Measurements from ENCODE around the gene NAA16. TPM values are rescaled to one million over a fixed set of nuclear protein-coding genes. Genes with fewer than 3 reads are reported as not detected.

The NAA16 gene
- total and polyA plus RNA-seq, 9 of the 15 experiments (the other 6 are each of a cell fraction or from before 2014, with no cell fraction given): 3.7 to 18.2 (median 12.0) TPM

GRCh38 chr13:41263261-41263971, 47.7 kb upstream of the NAA16 start, which contains the start of gene MTRF1 (continued):
- TF ChIP-seq FOXP4 (CRISPR knock-in tag; IDR thresholded peaks at IDR 0.05; ENCODE audit: borderline replicate concordance) (no peak), FIP1L1 (IDR thresholded peaks at IDR 0.05; ENCODE audit: low read depth, low read length, poor library complexity, severe bottlenecking) (no peak), ZNF398 (CRISPR knock-in tag; IDR thresholded peaks at IDR 0.05) (no peak), ZBTB5 (IDR thresholded peaks at IDR 0.05) (no peak), SIN3A (IDR thresholded peaks at IDR 0.05; ENCODE audit: borderline replicate concordance in 2 of 2, control insufficient read depth in 1 of 2, low read depth in 2 of 2, low read length in 2 of 2) (peak in 1 of 2 experiments; percentile 73; a peak in 2 of 4 replicates), DNMT1 (IDR thresholded peaks at IDR 0.05) (no peak), GMEB1 (CRISPR knock-in tag; IDR thresholded peaks at IDR 0.05) (peak; percentile 41; the same call in 1 of the 2 replicates), HNRNPLL (IDR thresholded peaks at IDR 0.05; ENCODE audit: low read depth, low read length, poor library complexity, severe bottlenecking) (peak; percentile 30), PKNOX1 (IDR thresholded peaks at IDR 0.05) (peak; percentile 58; the same call in 1 of the 2 replicates), CREM (IDR thresholded peaks at IDR 0.05; ENCODE audit: low read depth) (peak; percentile 63), ZBTB33 (CRISPR knock-in tag; IDR thresholded peaks at IDR 0.05) (no peak), RAD21 (CRISPR knock-in tag; conservative IDR thresholded peaks at IDR 0.05 in 1 of 2, IDR thresholded peaks at IDR 0.05 in 1 of 2) (no peak), TGIF2 (CRISPR knock-in tag; IDR thresholded peaks at IDR 0.05) (no peak)
